H1 (cell line): ENCODE measurements around the gene NR3C1. TPM values are rescaled to one million over a fixed set of nuclear protein-coding genes. Genes with fewer than 3 reads are reported as not detected.

Source experiments
- ATF3 ChIP-seq: IDR thresholded peaks from 2 replicates; pipeline ENCODE4 v1.6.1; 2011; ENCODE audit warnings: low read depth, mild to moderate bottlenecking, low read length; ENCODE audit not compliant: insufficient read depth
- POU5F1 ChIP-seq: IDR thresholded peaks from 2 replicates; pipeline ENCODE4 v1.6.1; 2011; ENCODE audit warnings: low read depth, mild to moderate bottlenecking, low read length, moderate library complexity
- RBBP5 ChIP-seq: IDR thresholded peaks from 2 replicates; pipeline ENCODE4 v1.7.1; 2012; ENCODE audit warnings: low read depth, mild to moderate bottlenecking, inconsistent platforms, low read length, moderate library complexity, borderline replicate concordance
- SP4 ChIP-seq: IDR thresholded peaks from 2 replicates; pipeline ENCODE4 v1.6.1; 2012; ENCODE audit warnings: low read length, inconsistent platforms
- SUZ12 ChIP-seq: fragments of 200-600 bp; sonication (generic); IDR thresholded peaks from 2 replicates; pipeline ENCODE4 v1.6.1; 2012; ENCODE audit warnings: mild to moderate bottlenecking, inconsistent platforms, low read length, moderate library complexity, mixed read lengths
- polyA plus RNA-seq, 7 experiments: library from polyadenylated mRNA; depleted of rRNA in 3 of 7; stranded (reverse) in 5 of 7; unstranded in 2 of 7; fragments of >200 nt in 5 of 7; fragments of 200-250 nt in 2 of 7; gene quantifications; 1 replicate in 5 of 7; 2 replicates in 1 of 7; 4 replicates in 1 of 7; pipeline versions ENCODE4 v1.2.1 to v1.2.3, GENCODE V29; 2011 to 2013; ENCODE audit warnings: missing spikeins in 2 of 7, mixed read lengths in 2 of 7
- total RNA-seq: library from RNA; stranded (reverse); fragmentation: NEBNext Ultra II Directional; extraction: Animal tissue kit (Norgen Biotek cat#: 25700); gene quantifications from 2 replicates; pipeline ENCODE4 v1.2.1, GENCODE V29; 2021

NR3C1 gene
- total and polyA plus RNA-seq, 2 of the 8 experiments (the other 6 are each of a cell fraction or from before 2014, with no cell fraction given): 1.7 to 5.4 TPM

- TF ChIP-seq SP4 (no peak), ATF3 (no peak), RBBP5 (no peak), SUZ12 (no peak), POU5F1 (no peak)
Observed at GRCh38 chr5:143341807-143342570, 61.5 kb downstream of the NR3C1 start (continued).
